A673 (cell line): ENCODE measurements around the gene UBE2J1. TPM values are rescaled to one million over a fixed set of nuclear protein-coding genes. Genes with fewer than 3 reads are reported as not detected.

Source experiments
- BruUV-seq: library from RNA; stranded (reverse); fragments of 400-500 nt; replicated peaks from 2 replicates; lab custom pipeline; 2021; lab: Mats Ljungman, UMichigan
- CTCF ChIA-PET: fragments of 300-600 bp; sonication (Branson Sonifier 250); formaldehyde crosslinking; loops from one replicate; lab custom pipeline; 2022; ENCODE audit warnings: antibody characterized with exemption; lab: Charles Lee
- POLR2A ChIA-PET: fragments of 300-600 bp; sonication (Branson Sonifier 250); formaldehyde crosslinking; loops from one replicate; lab custom pipeline; 2022; ENCODE audit warnings: antibody characterized with exemption; ENCODE audit not compliant: low non-redundant PET; lab: Charles Lee
- DNase-seq: peaks from one replicate; pipeline ENCODE4 v3.0.0-alpha.2; 2015; ENCODE audit warnings: low spot score
- H3K27ac ChIP-seq: fragments of 200-600 bp; sonication (generic); 2 replicates; pipeline ENCODE4 v1.5.1; 2016; ENCODE audit warnings: mixed run types, low read depth, mild to moderate bottlenecking, mixed read lengths, antibody characterized with exemption, low read length; ENCODE audit not compliant: poor library complexity, severe bottlenecking
- H3K27me3 ChIP-seq: fragments of 200-600 bp; sonication (generic); replicated peaks from 2 replicates; pipeline ENCODE4 v1.6.1; 2017; ENCODE audit warnings: mixed run types, low read depth, mild to moderate bottlenecking, mixed read lengths, antibody characterized with exemption, low read length; ENCODE audit not compliant: insufficient read depth, poor library complexity
- H3K36me3 ChIP-seq: fragments of 200-600 bp; sonication (generic); 2 replicates; pipeline ENCODE4 v1.6.1; 2016; ENCODE audit warnings: mixed run types, mild to moderate bottlenecking, mixed read lengths, antibody characterized with exemption, low read length; ENCODE audit not compliant: insufficient read depth, poor library complexity, severe bottlenecking
- H3K4me1 ChIP-seq: fragments of 200-600 bp; sonication (generic); 2 replicates; pipeline ENCODE4 v1.6.1; 2017; ENCODE audit warnings: mixed run types, mild to moderate bottlenecking, mixed read lengths, antibody characterized with exemption, low read length; ENCODE audit not compliant: insufficient read depth, poor library complexity, severe bottlenecking
- H3K4me3 ChIP-seq: fragments of 200-600 bp; sonication (generic); 2 replicates; pipeline ENCODE4 v1.5.1; 2016; ENCODE audit warnings: low read depth, mixed run types, mild to moderate bottlenecking, mixed read lengths, low read length; ENCODE audit not compliant: poor library complexity, severe bottlenecking
- H3K9me3 ChIP-seq: fragments of 200-600 bp; sonication (generic); 2 replicates; pipeline ENCODE4 v1.6.1; 2016; ENCODE audit warnings: mixed run types, low read depth, mild to moderate bottlenecking, mixed read lengths, antibody characterized with exemption, low read length; ENCODE audit not compliant: poor library complexity, severe bottlenecking
- CTCF ChIP-seq: fragments of 300-800, 200-600 bp; sonication (generic); conservative IDR thresholded peaks from 2 replicates; pipeline ENCODE4 v1.5.1; 2017; ENCODE audit warnings: low read depth, mild to moderate bottlenecking, antibody characterized with exemption, low read length, moderate library complexity, mixed read lengths
- EZH2 ChIP-seq: fragments of 200-600 bp; sonication (generic); IDR thresholded peaks from 2 replicates; pipeline ENCODE4 v1.6.1; 2017; ENCODE audit warnings: borderline replicate concordance, low read depth, mild to moderate bottlenecking, mixed read lengths, antibody characterized with exemption, low read length; ENCODE audit not compliant: poor library complexity, severe bottlenecking
- intact Hi-C: fragments of 100-400 bp; cut with micrococcal nuclease; formaldehyde crosslinking; loops from one replicate; pipeline ENCODE4 v1.10.0; 2022; ENCODE audit not compliant: unreplicated experiment
- total RNA-seq: library from RNA; stranded (reverse); gene quantifications from 2 replicates; pipeline ENCODE4 v1.2.3, GENCODE V29; 2021

UBE2J1 gene
- total RNA-seq, 1 experiment from 2014 or later, result 36.1 TPM

DNA sequence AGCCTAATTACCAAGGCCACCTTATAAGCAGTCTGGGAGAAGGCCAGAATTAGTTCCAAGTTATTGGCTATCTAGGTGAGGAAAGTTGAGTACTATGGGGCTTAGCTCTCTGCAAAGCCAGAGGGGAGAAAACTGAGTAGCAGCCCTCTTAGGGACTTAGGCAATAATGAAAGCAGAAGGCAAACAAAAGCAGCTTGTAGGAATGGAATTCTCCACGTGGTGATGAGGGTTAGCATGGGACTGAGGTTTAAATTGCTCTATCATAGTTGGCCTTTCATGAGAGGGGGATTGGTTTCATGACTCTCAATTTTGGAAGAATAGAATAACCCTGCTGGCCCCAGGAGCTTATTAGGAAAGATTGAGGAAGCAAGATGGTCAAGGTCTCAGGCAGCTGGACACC, 7.0 kb upstream of the UBE2J1 start:
- TF ChIP-seq CTCF (no peak), EZH2 (no peak)
- no peaks in the 10 kb centered on the region for H3K27me3 ChIP-seq
- H3K36me3 ChIP-seq, result no peaks in the 10 kb centered on the region
- POLR2A ChIA-PET, result no interaction called here
- H3K4me3 ChIP-seq, result no peak overlapping the region
- no peak overlapping the region for H3K27ac ChIP-seq
- no peaks in the 10 kb centered on the region for H3K4me1 ChIP-seq
- no peak for DNase-seq
- intact Hi-C loops, result no loop called here
- no peaks in the 10 kb centered on the region for H3K9me3 ChIP-seq
- no TSS peak for BruUV-seq
- CTCF ChIA-PET, result interaction anchor here (0.9 kb wide), 1 partner anchor 13 kb away, joined by 7 read pairs; no protein-coding TSS in a partner anchor

DNA sequence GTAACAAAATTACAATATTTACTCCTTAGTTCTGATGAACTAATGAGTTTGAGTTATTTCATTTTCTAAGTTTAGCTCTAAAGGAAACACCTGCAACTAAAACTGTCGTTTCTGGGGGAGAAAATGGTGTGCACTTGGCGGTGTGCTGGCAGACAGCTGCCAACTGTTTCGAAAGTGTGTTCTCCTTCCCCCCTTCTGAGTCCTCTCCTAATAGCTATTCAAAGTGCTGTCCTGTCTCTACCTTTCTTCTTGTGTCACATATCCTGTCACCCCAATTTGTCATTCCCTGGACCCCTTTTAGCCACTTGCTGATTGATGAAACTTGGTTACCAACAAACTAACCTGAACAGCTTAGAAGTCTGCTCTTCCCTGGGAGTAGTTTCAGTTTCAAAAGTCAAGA, 4.9 kb upstream of the UBE2J1 start:
- intact Hi-C loops, result no loop called here
- Histone ChIP-seq H3K36me3 (no peaks in the 10 kb centered on the region), H3K4me3 (no peak overlapping the region), H3K4me1 (peaks cover 13% of the 10 kb centered on the region), H3K9me3 (no peaks in the 10 kb centered on the region), H3K27ac (no peak overlapping the region), H3K27me3 (no peaks in the 10 kb centered on the region)
- CTCF ChIA-PET, result no interaction called here
- POLR2A ChIA-PET, result no interaction called here
- no peak for TF ChIP-seq EZH2
- no peak for TF ChIP-seq CTCF
- DNase-seq, result no peak
- no TSS peak for BruUV-seq

DNA sequence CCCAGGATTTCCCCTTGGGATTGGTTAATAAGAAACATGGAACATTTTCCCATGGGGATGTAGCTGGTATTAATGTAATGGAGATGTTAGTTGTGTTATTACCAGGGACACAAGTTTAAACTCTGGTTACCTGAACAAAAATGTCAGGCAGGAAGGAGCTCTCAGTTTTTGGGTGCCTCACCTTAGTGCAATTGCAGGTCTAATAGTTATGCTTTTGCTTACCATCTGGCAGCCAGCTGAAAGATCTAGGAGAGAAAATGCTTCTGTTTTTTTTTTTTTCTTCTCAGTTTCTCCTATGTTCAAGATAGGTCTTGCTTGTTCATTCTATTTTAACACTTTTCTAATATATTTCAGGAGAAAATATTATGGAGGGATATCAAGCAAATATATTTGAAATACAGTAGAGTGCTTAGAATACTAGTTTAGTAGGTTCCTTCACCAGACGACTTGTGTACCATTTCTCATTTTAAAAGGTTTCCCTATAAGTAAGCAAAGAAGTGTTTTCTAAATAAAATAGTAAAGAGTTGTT, 4.2 kb upstream of the UBE2J1 start:
- ChIA-PET CTCF (interaction anchor here (0.7 kb wide), 1 partner anchor 252 kb away, joined by 3 read pairs; no protein-coding TSS in a partner anchor), POLR2A (no interaction called here)
- no peaks in the 10 kb centered on the region for H3K36me3 ChIP-seq
- no TSS peak for BruUV-seq
- DNase-seq, result no peak
- H3K4me3 ChIP-seq, result no peak overlapping the region
- no peak overlapping the region for H3K27ac ChIP-seq
- intact Hi-C loops, result no loop called here
- H3K27me3 ChIP-seq, result no peaks in the 10 kb centered on the region
- H3K4me1 ChIP-seq, result peaks cover 13% of the 10 kb centered on the region
- TF ChIP-seq CTCF, result no peak
- TF ChIP-seq EZH2, result no peak
- no peaks in the 10 kb centered on the region for H3K9me3 ChIP-seq
